GM19025 (cell line): ENCODE data around the gene AGPAT4.
"Not testable (repeated sequence)": the region's sequence is repeated elsewhere in the genome, so short reads cannot be mapped to it uniquely, and the experiment has no call there.

Experiments
- ATAC-seq: cut with Tn5 transposase; IDR thresholded peaks from one replicate; pipeline ENCODE4 v1.9.1; 2021; ENCODE audit warnings: mild to moderate bottlenecking, low read depth, moderate library complexity; ENCODE audit not compliant: unreplicated experiment

Gene AGPAT4

DNA sequence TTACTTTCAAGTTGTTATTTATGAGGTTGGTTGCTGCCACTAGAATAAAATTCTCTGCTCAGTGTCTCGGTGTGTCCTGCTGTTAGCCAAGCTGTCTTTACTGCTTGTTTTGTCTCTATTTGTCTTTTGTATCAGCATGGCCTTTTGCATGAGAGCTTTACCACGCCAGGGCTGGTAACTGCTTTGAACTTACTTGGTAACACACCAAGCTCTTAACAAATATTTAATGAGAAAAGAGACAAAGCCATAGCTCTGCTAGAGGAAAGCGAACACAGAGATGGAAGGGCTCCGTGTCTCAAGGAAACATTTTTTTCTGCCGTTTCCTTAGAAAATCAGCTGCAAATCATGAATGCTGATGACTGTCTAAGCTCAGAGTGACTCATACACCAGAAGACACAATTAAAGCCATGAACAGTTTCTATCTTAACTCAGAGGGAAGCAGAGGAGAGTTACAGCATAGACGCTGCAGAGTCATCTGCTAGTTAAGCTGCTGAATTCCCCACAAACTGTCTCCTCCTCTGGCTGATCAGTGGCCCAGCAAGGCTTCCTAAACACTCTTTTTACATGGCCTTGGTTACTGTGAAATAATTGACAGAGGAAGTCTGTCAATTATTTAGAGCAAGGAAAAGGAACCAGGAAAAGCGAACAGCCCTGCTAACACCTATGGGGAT lies 44.8 kb downstream of the AGPAT4 start:
- peak; percentile 43 for ATAC-seq

GRCh38 chr6:161228096-161228495 lies 45.8 kb downstream of the AGPAT4 start:
- ATAC-seq, result no peak

DNA sequence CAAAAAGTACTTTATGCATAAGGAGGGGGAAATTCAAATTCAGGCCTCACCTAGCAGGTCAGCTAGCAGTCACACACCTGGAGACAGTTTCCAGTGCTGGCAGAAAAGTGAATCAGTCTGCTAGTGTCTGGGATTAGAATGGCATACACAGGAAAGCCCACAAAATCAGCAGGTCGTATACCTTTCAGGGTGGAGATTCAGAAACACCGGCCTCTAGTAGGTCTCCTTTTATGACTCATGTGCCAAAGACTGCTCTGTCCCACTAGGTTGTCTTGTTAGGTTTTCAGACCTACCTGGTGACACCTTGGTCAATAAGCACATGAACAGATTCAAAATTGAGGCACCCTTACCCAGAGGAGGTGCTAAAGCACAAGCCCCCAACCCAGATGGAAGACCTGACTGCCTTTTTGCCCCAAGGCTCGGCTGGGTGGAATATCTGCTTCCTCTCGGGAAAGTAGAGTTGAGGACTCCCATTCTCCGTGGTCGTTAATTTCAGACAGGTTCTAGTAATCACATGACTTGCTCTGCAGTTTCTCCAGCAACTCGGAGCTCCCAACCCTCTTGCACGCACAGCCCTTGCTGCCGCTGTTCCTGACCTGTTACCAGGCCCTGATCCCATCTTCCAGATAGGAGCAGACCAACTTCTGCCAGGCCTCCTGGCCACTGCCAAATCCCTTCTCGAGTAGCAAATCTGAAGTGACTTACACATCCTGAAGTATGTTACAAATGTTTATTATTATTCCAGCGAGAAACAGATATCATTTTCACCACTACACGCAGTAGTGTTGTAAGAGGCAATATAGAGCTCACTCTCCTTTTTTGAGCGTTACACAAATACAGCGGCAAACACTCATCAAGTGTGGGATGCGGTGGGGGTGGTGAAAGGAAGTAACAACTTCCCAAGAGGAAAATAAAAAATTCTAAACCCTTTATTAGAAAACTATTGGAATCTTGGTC lies 46.6 kb downstream of the AGPAT4 start:
- no peak for ATAC-seq

- ATAC-seq, result no peak
These were observed 47.6 kb downstream of the AGPAT4 start for GRCh38 chr6:161226009-161226964.

GRCh38 chr6:161225681-161226008 lies 48.2 kb downstream of the AGPAT4 start:
- no peak for ATAC-seq

DNA sequence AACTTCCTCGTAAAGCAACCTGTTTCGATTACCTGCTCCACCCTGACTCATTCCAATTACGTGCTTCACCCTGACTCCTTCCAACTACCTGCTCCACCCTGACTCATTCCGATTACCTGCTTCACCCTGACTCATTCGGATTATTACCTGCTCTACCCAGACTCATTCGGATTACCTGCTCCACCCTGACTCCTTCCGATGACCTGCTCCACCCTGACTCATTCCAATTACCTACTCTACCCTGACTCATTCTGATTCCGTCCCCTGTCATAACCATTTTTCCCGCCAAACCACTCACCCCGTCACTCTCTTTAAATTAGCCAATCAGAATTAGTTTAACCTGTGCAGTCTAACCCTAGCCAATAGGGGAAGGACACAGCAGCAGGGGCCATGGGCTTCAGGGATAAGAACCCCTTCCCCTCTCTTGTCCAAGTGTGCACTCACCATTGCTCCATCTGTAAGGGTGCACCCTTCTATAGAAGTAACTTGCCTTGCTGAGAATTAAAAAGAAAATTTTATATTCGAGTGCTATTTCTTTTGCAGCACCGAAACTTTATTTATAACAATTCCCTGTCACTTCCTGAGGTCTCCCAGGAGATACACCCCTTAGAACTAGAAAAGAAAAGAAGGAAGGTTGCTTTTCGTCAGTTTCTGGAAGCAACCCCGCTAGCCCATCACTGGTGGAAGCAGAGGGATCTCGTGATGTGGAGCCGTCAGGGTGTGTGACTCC lies 48.7 kb downstream of the AGPAT4 start:
- not testable (repeated sequence) for ATAC-seq

- no peak for ATAC-seq
These were observed 50.2 kb downstream of the AGPAT4 start for GRCh38 chr6:161223646-161224045.

DNA sequence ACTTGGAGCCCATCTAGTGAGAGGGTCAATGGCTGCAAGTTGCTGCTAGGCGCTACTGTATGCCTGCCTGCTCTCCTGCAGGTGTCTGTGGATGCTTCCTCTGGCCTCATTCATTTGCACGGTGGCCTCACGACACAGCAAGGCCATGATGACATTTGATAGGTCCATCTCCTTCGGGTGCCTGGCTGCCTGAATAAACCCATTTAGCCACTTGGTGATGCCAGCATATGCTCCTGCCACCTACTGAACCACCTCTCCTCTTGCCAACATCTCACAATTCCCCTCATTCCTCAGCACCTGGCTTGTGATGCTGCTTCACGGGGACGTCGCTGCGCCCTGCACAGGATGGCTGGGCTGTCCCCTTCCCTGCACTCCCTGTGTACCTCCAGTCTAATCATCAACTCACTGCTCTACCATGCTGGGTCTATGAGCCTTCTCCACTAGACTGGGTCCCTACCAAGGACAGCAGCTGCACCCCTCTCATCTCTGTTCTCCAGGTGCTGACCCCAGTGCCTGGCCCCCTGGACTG lies 51.1 kb downstream of the AGPAT4 start:
- no peak for ATAC-seq

- no peak for ATAC-seq
These were observed 53.5 kb downstream of the AGPAT4 start for GRCh38 chr6:161220346-161220745.

DNA sequence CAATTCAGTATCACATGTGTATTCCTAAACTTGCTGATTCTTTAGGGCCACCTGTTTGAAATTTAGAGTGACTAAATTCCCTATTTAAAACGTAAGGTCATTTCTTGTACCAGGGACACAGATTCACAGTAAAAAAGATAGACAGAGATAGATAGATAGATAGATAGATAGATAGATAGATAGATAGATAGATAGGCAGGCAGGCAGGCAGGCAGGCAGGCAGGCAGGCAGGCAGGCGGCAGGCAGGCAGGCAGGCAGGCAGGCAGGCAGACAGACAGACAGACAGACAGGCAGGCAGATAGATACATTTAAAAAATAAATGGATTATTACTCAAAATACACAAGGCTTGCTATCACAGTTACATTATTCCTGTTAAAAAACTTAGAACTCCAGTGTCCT lies 54.2 kb downstream of the AGPAT4 start:
- no peak for ATAC-seq

DNA sequence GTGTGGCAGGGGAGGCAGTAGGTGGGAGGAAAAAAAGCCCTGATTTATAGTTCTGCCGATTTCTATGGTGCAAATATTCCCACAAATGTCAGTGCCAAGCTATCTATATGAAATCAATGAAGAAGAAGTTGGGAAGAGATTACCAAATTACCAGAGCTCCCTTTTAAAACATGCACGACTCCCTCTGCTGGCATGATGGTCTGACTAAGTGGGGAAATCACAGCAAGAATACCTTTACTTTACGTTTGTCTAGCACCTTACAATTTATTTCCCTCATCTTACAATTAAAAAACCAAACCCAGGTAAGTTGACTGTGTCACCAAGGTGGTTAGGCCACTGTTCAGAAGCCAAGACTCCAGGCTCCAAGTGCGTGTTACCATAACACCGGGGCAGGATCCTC lies 55.6 kb downstream of the AGPAT4 start:
- no peak for ATAC-seq

DNA sequence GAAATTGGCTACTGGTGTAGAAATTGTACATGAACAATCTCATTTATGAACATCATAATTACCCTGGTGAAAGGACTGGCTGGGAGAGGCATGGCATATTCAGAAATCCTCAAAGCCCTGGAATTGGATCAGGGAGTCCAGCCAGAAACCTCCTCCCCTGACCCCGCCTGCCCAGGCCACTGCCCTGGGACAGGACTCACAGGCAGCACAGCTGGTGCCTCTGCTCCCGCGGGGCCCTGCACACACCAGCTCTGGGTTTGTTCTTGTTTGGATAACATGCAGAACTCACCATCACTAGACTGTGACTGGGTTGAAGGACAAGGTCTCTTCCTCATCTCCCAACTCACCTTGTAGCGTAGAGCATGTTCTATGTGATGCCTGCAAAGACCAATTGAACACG lies 56.2 kb downstream of the AGPAT4 start:
- ATAC-seq, result no peak

GRCh38 chr6:161216616-161217205 lies 57.1 kb downstream of the AGPAT4 start:
- no peak for ATAC-seq

DNA sequence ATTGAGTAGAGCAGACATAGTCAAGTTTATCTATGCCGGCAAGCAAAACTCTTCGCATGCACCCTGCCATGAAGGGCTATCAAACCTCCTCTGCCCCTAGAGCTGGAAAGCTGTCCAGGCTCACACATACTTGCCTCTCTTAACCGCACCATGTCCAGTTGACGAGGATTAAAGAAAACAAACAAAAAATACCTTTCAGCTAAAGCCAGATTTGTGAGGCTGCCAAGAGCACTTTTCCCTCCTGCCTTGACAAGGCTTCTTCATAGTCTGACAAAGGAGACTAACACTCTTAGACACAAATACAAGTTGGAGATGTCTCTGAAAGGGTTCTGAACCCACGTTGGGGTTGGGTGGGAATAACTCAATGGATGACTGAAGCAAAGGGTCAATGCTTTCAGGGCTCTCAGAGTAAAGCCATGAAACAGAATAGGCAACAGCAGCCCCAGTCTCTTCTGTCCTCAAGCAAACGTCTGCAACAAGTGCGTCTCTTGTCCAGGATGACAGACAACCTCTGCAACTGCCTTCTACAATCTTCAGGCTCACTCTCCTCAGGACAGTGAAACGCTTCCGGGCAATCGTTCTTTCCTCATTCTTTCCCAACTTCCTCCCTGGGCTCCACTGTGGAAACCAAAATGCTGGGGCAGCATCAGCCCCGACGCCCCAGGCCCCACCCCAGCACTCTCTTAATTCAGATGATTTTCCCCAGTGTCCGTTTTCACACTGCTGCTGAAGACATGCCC lies 57.8 kb downstream of the AGPAT4 start:
- ATAC-seq, result no peak

DNA sequence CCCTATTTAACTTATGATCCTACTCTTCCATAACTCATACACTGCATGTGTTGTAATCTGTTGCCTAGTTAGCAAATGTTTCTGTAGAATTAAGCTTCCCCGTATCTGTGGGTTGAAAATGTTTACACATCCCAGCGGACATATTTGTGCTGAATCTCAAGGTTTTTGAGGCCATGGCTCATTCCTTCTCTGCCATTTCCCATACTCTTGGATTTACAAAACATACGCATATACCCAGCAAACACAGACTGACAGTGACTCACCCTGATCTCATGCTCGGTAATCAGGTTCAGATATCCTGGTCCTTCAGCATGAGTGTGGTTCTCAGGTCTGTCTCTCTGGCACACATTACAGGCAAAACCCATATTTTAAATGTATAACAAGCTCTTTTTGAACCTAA lies 58.7 kb downstream of the AGPAT4 start:
- ATAC-seq, result no peak

GRCh38 chr6:161214722-161215121 lies 59.1 kb downstream of the AGPAT4 start:
- ATAC-seq, result no peak

GRCh38 chr6:161212902-161213301 lies 61.0 kb downstream of the AGPAT4 start:
- no peak for ATAC-seq

DNA sequence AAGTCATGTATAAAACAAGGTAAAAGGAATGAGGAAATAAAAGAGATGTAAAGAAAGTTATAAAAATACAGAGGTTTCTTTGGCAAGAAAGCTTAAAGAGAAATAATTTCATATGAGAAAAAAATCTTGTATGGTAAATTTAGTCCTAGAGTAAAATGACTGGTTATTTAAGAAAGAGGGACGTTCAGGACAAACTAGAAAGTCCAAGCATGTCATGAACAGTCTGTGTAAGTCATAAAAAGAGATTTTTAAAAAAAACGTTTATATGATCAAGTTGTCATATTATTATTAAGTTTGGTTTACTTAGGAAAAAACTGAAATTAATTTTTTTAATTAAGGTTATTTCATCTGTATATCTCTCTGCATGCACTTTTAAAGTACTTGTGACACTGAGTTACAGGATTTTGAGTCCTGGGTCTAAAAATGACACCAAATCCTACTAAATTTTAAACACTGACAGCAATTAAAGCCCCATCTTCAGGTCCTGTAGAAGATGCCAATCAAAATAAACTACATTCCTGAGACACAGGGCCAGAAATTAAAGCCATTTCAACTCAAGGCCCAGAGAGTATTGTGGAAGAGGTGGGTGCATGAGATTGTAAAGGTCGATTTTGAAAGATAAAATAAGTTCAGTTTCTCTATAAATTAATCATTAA lies 62.4 kb downstream of the AGPAT4 start:
- ATAC-seq, result no peak
